ENCODE data around the gene MNX1.

MNX1 gene

DNA sequence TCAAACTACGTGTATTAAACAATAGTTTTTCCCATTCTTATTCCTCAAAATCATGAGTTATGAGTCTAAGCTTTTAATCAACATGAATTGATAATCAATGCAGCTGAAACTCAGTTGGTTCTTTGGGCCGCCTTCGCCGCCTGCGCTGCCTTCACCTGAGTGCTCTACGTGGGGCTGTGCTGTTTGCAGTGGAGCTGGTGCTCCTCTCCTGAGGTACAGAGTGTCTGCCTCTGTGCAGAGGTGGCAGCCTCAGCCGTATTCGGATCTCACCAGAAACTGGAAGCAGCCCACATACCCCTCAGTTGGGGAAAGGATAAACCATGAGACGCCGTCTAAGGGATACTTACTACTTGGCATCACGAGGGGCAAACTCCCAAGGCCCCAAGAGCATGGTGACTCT is 45.5 kb downstream of the MNX1 start:
- H3K36me3 Mint-ChIP-seq (ENCODE audit: low read depth), result peaks cover 99% of the 10 kb centered on the region
- intact Hi-C loops (cut with micrococcal nuclease), result no loop called here
- H3K4me3 Mint-ChIP-seq, result no peak overlapping the region
- H3K27ac Mint-ChIP-seq, result no peak overlapping the region
- H3K9me3 Mint-ChIP-seq, result no peaks in the 10 kb centered on the region
- H3K4me1 Mint-ChIP-seq (ENCODE audit: low read depth), result no peaks in the 10 kb centered on the region
- no peaks in the 10 kb centered on the region for H3K27me3 Mint-ChIP-seq

GRCh38 chr7:156963472-156963871 is 47.0 kb downstream of the MNX1 start:
- Mint-ChIP-seq H3K4me1 (ENCODE audit: low read depth) (no peaks in the 10 kb centered on the region), H3K27me3 (no peaks in the 10 kb centered on the region), H3K36me3 (ENCODE audit: low read depth) (peaks cover 99% of the 10 kb centered on the region), H3K27ac (no peak overlapping the region), H3K9me3 (no peaks in the 10 kb centered on the region), H3K4me3 (no peak overlapping the region)
- intact Hi-C loops (cut with micrococcal nuclease), result no loop called here

GRCh38 chr7:156962897-156963296 is 47.6 kb downstream of the MNX1 start:
- H3K4me1 Mint-ChIP-seq (ENCODE audit: low read depth), result no peaks in the 10 kb centered on the region
- H3K4me3 Mint-ChIP-seq, result no peak overlapping the region
- H3K36me3 Mint-ChIP-seq (ENCODE audit: low read depth), result peaks cover 99% of the 10 kb centered on the region
- no peaks in the 10 kb centered on the region for H3K27me3 Mint-ChIP-seq
- H3K9me3 Mint-ChIP-seq, result no peaks in the 10 kb centered on the region
- H3K27ac Mint-ChIP-seq, result no peak overlapping the region
- intact Hi-C loops (cut with micrococcal nuclease), result no loop called here

DNA sequence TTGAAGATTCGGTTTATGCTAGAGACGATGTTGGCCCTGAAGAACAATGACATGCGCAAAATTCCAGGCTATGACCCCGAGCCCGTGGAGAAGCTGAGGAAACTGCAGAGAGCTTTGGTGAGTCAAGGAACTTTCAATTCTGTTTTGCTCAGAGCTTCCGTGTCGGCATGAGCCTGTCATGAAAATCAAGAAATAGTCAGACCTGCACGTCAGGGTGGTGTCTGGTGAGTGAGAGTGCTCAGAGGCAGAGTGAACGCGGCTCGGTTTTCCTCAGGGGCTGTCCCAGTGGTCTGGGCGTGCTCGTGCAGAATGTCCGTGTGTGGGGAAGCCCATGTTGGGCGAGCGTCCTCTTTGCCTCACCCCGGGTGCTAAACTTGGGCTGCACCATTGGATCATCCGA is 48.3 kb downstream of the MNX1 start:
- no peaks in the 10 kb centered on the region for H3K9me3 Mint-ChIP-seq
- H3K27me3 Mint-ChIP-seq, result no peaks in the 10 kb centered on the region
- H3K27ac Mint-ChIP-seq, result no peak overlapping the region
- no peaks in the 10 kb centered on the region for H3K4me1 Mint-ChIP-seq (ENCODE audit: low read depth)
- H3K36me3 Mint-ChIP-seq (ENCODE audit: low read depth), result peaks cover 94% of the 10 kb centered on the region
- intact Hi-C loops (cut with micrococcal nuclease), result no loop called here
- no peak overlapping the region for H3K4me3 Mint-ChIP-seq

DNA sequence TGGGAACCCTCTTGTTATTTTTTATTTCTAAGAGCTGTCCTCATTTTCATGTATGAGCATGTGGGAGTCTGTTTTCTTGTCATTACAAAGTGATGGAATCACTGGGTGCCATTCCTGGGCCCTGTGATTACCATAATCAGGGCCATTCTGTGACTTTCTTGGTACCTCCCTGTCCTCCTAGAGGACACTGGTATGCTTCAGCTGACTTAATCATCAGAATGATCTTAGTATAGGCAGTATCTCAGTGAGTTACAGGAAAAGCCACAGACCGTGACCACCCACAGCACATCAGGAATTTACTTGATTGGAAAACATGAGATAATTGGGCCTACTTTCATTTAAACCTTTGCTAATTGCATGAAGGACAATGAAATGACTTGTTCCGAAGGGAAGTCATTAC is 53.7 kb downstream of the MNX1 start:
- Mint-ChIP-seq H3K36me3 (ENCODE audit: low read depth) (peaks cover 94% of the 10 kb centered on the region), H3K9me3 (no peaks in the 10 kb centered on the region), H3K27ac (no peak overlapping the region), H3K27me3 (no peaks in the 10 kb centered on the region), H3K4me1 (ENCODE audit: low read depth) (peaks cover 6% of the 10 kb centered on the region), H3K4me3 (no peak overlapping the region)
- intact Hi-C loops (cut with micrococcal nuclease), result no loop called here

DNA sequence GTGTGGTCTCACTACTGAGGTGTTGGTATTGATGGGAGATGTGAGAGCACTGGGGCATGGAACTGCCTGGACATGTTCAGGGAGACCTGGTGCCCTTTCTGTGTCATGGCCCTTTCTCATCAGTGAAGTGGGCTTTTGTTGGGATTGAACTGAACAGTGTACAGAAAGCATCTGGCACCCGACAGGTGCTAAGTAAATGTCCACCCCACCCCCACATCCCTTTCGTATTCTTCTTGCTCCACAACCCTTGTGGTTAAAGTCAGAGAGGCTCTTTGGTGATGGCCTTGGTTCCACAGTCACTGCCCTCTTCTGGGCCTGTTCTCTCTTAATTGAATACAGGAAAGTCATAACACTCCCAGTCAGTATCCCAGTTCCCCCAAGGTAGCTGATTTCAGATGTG is 55.5 kb downstream of the MNX1 start:
- Mint-ChIP-seq H3K9me3 (no peaks in the 10 kb centered on the region), H3K4me3 (no peak overlapping the region), H3K36me3 (ENCODE audit: low read depth) (peaks cover 85% of the 10 kb centered on the region)

More for the DNA sequence above, 55.5 kb downstream of the MNX1 start:
- H3K27ac Mint-ChIP-seq, result no peak overlapping the region
- H3K27me3 Mint-ChIP-seq, result no peaks in the 10 kb centered on the region
- peaks cover 18% of the 10 kb centered on the region for H3K4me1 Mint-ChIP-seq (ENCODE audit: low read depth)
- intact Hi-C loops (cut with micrococcal nuclease), result no loop called here
